Measurements from ENCODE around the gene IFNL2.
"Not testable (repeated sequence)": the region's sequence is repeated elsewhere in the genome, so short reads cannot be mapped to it uniquely, and the experiment has no call there.

IFNL2 gene

GRCh38 chr19:39240421-39240820, 27.8 kb upstream of the IFNL2 start:
- Histone ChIP-seq H2AFZ (ENCODE audit: low read length) (no peak overlapping the region), H3K36me3 (ENCODE audit: insufficient read depth, low read length) (no peaks in the 10 kb centered on the region)

GRCh38 chr19:39243741-39244140, 24.5 kb upstream of the IFNL2 start:
- H4K20me1 ChIP-seq (ENCODE audit: insufficient read depth, low read length); H3K79me2 ChIP-seq (ENCODE audit: insufficient read depth, low read length); H3K36me3 ChIP-seq (ENCODE audit: insufficient read depth, low read length); H3K4me3 ChIP-seq (ENCODE audit: low read depth, low read length, poor library complexity, severe bottlenecking); H3K9me3 ChIP-seq (ENCODE audit: low read length); H3K27me3 ChIP-seq (ENCODE audit: insufficient read depth, low read length); H3K27ac ChIP-seq (ENCODE audit: low read depth, low read length, poor library complexity, severe bottlenecking); H3F3A ChIP-seq (ENCODE audit: insufficient read depth, low read length); H3K4me1 ChIP-seq (ENCODE audit: insufficient read depth, low read length, severe bottlenecking); H3K4me2 ChIP-seq (ENCODE audit: low read length); H3K9ac ChIP-seq (ENCODE audit: low read length); H3K9me2 ChIP-seq (ENCODE audit: low read depth, low read length); H2AFZ ChIP-seq (ENCODE audit: low read length): not testable (repeated sequence)

More at GRCh38 chr19:39240421-39240820, 27.8 kb upstream of the IFNL2 start:
- no peaks in the 10 kb centered on the region for H3K27me3 ChIP-seq (ENCODE audit: insufficient read depth, low read length)
- H3F3A ChIP-seq (ENCODE audit: insufficient read depth, low read length) = no peaks in the 10 kb centered on the region
- no peaks in the 10 kb centered on the region for H3K79me2 ChIP-seq (ENCODE audit: insufficient read depth, low read length)
- no peak overlapping the region for H3K27ac ChIP-seq (ENCODE audit: low read depth, low read length, poor library complexity, severe bottlenecking)
- no peak overlapping the region for H3K4me3 ChIP-seq (ENCODE audit: low read depth, low read length, poor library complexity, severe bottlenecking)
- H3K9me2 ChIP-seq (ENCODE audit: low read depth, low read length) = no peaks in the 10 kb centered on the region
- no peaks in the 10 kb centered on the region for H3K9me3 ChIP-seq (ENCODE audit: low read length)
- peaks cover 8% of the 10 kb centered on the region for H3K4me1 ChIP-seq (ENCODE audit: insufficient read depth, low read length, severe bottlenecking)
- no peak overlapping the region for H3K9ac ChIP-seq (ENCODE audit: low read length)
- TF ChIP-seq, protein P1, sequence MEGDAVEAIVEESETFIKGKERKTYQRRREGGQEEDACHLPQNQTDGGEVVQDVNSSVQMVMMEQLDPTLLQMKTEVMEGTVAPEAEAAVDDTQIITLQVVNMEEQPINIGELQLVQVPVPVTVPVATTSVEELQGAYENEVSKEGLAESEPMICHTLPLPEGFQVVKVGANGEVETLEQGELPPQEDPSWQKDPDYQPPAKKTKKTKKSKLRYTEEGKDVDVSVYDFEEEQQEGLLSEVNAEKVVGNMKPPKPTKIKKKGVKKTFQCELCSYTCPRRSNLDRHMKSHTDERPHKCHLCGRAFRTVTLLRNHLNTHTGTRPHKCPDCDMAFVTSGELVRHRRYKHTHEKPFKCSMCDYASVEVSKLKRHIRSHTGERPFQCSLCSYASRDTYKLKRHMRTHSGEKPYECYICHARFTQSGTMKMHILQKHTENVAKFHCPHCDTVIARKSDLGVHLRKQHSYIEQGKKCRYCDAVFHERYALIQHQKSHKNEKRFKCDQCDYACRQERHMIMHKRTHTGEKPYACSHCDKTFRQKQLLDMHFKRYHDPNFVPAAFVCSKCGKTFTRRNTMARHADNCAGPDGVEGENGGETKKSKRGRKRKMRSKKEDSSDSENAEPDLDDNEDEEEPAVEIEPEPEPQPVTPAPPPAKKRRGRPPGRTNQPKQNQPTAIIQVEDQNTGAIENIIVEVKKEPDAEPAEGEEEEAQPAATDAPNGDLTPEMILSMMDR (IDR thresholded peaks at IDR 0.05; ENCODE audit: low read length) = no peak
- TF ChIP-seq EZH2 (IDR thresholded peaks at IDR 0.05; ENCODE audit: borderline replicate concordance, low read length) = no peak
- H3K4me2 ChIP-seq (ENCODE audit: low read length) = no peak overlapping the region
- H4K20me1 ChIP-seq (ENCODE audit: insufficient read depth, low read length) = no peaks in the 10 kb centered on the region

DNA sequence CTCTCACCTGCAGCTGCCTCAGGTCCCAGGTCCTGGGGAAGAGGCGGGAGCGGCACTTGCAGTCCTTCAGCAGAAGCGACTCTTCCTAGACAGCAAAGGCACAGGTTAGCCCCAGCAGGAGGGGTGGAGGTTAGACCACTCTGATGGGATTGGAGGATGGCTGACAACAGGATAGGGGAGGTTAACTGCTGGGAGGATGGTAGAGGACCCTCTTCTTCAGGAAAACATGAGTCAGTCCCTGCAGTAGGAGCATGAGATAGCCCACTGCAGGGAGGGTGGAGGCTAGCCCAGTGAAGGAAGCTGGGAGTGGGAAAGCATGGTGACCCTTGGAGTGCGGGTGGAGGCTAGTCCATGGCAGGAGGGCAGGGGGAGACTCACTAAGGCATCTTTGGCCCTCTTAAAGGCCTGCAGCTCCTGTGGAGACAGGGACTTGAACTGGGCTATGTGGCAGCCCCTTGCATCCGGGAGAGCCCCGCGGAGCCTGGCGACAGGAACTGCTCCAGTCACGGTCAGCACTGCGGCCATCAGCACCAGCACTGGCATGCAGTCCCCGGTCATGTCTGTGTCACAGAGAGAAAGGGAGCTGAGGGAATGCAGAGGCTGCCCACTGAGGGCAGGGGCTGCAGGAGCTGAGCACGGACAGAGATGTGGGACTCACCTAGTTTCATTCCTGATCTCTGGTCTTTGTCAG, 23.6 kb upstream of the IFNL2 start, which contains the start of gene IFNL3:
IFNL3 (minus strand) TSS at position 597 of the 691 bp plus-strand sequence; CDS start at position 558, 39 bp downstream.
- not testable (repeated sequence) for H3K79me2 ChIP-seq (ENCODE audit: insufficient read depth, low read length); H4K20me1 ChIP-seq (ENCODE audit: insufficient read depth, low read length)

DNA sequence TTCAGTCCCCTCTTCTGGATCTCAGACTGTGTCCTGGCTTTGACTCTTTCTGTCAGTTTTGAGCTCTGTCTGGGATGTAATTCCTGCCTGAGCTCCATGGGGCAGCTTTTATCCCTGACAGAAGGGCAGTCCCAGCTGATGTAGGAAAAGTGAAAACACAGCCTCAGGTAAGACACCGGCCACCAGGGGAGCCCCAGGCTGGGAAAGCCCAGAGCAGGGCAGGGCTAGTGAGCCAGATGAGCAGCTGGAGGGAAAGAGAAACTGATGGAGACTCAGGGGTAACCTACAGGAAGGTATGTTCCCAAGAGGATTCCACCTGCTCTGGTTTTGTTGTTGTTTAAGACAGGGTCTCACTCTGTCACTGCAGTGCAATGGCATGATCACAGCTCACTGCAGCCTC, 23.0 kb upstream of the IFNL2 start:
- H3K79me2 ChIP-seq (ENCODE audit: insufficient read depth, low read length); H3K9me2 ChIP-seq (ENCODE audit: low read depth, low read length); H3K27me3 ChIP-seq (ENCODE audit: insufficient read depth, low read length); H3K36me3 ChIP-seq (ENCODE audit: insufficient read depth, low read length); H3K4me2 ChIP-seq (ENCODE audit: low read length); H3K9ac ChIP-seq (ENCODE audit: low read length); H3K4me3 ChIP-seq (ENCODE audit: low read depth, low read length, poor library complexity, severe bottlenecking); H3F3A ChIP-seq (ENCODE audit: insufficient read depth, low read length); H3K27ac ChIP-seq (ENCODE audit: low read depth, low read length, poor library complexity, severe bottlenecking); H3K4me1 ChIP-seq (ENCODE audit: insufficient read depth, low read length, severe bottlenecking); H2AFZ ChIP-seq (ENCODE audit: low read length); H4K20me1 ChIP-seq (ENCODE audit: insufficient read depth, low read length); H3K9me3 ChIP-seq (ENCODE audit: low read length): not testable (repeated sequence)

More for the DNA sequence above, 23.6 kb upstream of the IFNL2 start, which contains the start of gene IFNL3:
- H3K4me2 ChIP-seq (ENCODE audit: low read length); H3K9me2 ChIP-seq (ENCODE audit: low read depth, low read length); H3K9ac ChIP-seq (ENCODE audit: low read length); H3K4me1 ChIP-seq (ENCODE audit: insufficient read depth, low read length, severe bottlenecking); H3K9me3 ChIP-seq (ENCODE audit: low read length); H3K36me3 ChIP-seq (ENCODE audit: insufficient read depth, low read length); H3K4me3 ChIP-seq (ENCODE audit: low read depth, low read length, poor library complexity, severe bottlenecking); H2AFZ ChIP-seq (ENCODE audit: low read length); H3K27me3 ChIP-seq (ENCODE audit: insufficient read depth, low read length); H3K27ac ChIP-seq (ENCODE audit: low read depth, low read length, poor library complexity, severe bottlenecking); H3F3A ChIP-seq (ENCODE audit: insufficient read depth, low read length): not testable (repeated sequence)
